ENCODE results near the gene TXNDC8. TPM values are rescaled to one million over a fixed set of nuclear protein-coding genes. Genes with fewer than 3 reads are reported as not detected.

Gene TXNDC8
- total RNA-seq, 1 experiment from 2014 or later = not detected

- no peaks in the 10 kb centered on the region for H3K79me2 ChIP-seq (ENCODE audit: insufficient read depth, low read length)
- no peaks in the 10 kb centered on the region for H3K9me2 ChIP-seq (ENCODE audit: insufficient read depth)
- no peaks in the 10 kb centered on the region for H3K27me3 ChIP-seq (ENCODE audit: insufficient read depth, low read length)
- POLR2A ChIA-PET = no interaction called here
- intact Hi-C loops (cut with micrococcal nuclease) = loop anchor here (5.0 kb wide), 1 partner anchor 58 kb away; no protein-coding TSS in a partner anchor
- H3K9ac ChIP-seq (ENCODE audit: low read length) = no peak overlapping the region
- no peaks in the 10 kb centered on the region for H4K20me1 ChIP-seq (ENCODE audit: insufficient read depth)
- ATAC-seq (no peak), DNase-seq (ENCODE audit: low read depth, low spot score) (no peak)
- CTCF ChIA-PET = no interaction called here
- no peak overlapping the region for H3K4me2 ChIP-seq (ENCODE audit: low read length)
- RAD21 ChIA-PET (ENCODE audit: low non-redundant PET in 1 of 2, low total read pairs in 2 of 2, uncharacterized antibody in 2 of 2, unreplicated experiment in 2 of 2) = no interaction called here
- no peak for TF ChIP-seq JUND (IDR thresholded peaks at IDR 0.05)
- TF ChIP-seq TCF7L2 (IDR thresholded peaks at IDR 0.05; ENCODE audit: borderline replicate concordance, extremely low read depth, insufficient read depth, insufficient read length) = no peak
- no peak for TF ChIP-seq ATF3 (IDR thresholded peaks at IDR 0.05)
- no peak for TF ChIP-seq ZFX (IDR thresholded peaks at IDR 0.05)
- no peak for TF ChIP-seq FOSL1 (IDR thresholded peaks at IDR 0.05; ENCODE audit: low read depth)
- TF ChIP-seq YY1 (IDR thresholded peaks at IDR 0.05; ENCODE audit: extremely low read depth, insufficient replicate concordance, low read depth, low read length) = no peak
- TF ChIP-seq EZH2phosphoT487 (IDR thresholded peaks at IDR 0.05; ENCODE audit: borderline replicate concordance) = no peak
- no peaks in the 10 kb centered on the region for H3K36me3 ChIP-seq (ENCODE audit: control insufficient read depth in 1 of 2, insufficient read depth in 2 of 2, low read length in 2 of 2)
- H3K4me3 ChIP-seq (replicated peaks in 1 of 2; ENCODE audit: low read depth in 1 of 2, low read length in 2 of 2) = no peak overlapping the region
- no peaks in the 10 kb centered on the region for H3K9me3 ChIP-seq (ENCODE audit: control insufficient read depth in 1 of 2, insufficient read depth in 1 of 2, low read depth in 1 of 2, low read length in 2 of 2)
- H2AFZ ChIP-seq (ENCODE audit: low read depth, low read length, poor library complexity, severe bottlenecking) = no peak overlapping the region
- no peak overlapping the region for H3K27ac ChIP-seq (ENCODE audit: low read depth, low read length)
- no TSS peak for BruUV-seq (replicated peaks)
- H3K4me1 ChIP-seq (ENCODE audit: control insufficient read depth in 1 of 2, insufficient read depth in 2 of 2, low read length in 2 of 2) = no peaks in the 10 kb centered on the region
Observed at GRCh38 chr9:110329639-110330230, 7.9 kb downstream of the TXNDC8 start.

DNA sequence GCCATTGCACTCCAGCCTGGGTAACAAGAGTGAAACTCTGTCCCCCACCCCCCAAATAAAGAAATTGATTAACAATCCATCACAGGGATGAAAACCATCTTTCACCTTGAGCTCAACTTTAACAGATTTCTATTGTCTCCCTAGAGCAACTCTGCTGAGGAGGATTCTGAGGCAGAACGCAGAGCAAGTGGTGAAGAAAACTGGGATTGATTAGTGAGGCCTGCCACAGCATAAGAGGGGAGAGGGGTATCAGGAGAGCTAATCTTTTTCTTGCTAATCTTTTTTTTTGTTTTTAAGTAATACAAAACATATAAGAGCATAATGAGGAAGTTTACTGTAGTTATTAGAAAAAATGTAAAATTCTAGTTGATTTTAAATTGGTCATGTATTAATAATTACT, 8.9 kb downstream of the TXNDC8 start:
- Histone ChIP-seq H2AFZ (ENCODE audit: low read depth, low read length, poor library complexity, severe bottlenecking) (no peak overlapping the region), H3K4me2 (ENCODE audit: low read length) (no peak overlapping the region), H3K27me3 (ENCODE audit: insufficient read depth, low read length) (no peaks in the 10 kb centered on the region), H3K79me2 (ENCODE audit: insufficient read depth, low read length) (no peaks in the 10 kb centered on the region), H3K4me1 (ENCODE audit: control insufficient read depth in 1 of 2, insufficient read depth in 2 of 2, low read length in 2 of 2) (no peaks in the 10 kb centered on the region), H3K9me2 (ENCODE audit: insufficient read depth) (no peaks in the 10 kb centered on the region), H3K9ac (ENCODE audit: low read length) (no peak overlapping the region), H3K27ac (ENCODE audit: low read depth, low read length) (no peak overlapping the region), H3K4me3 (replicated peaks in 1 of 2; ENCODE audit: low read depth in 1 of 2, low read length in 2 of 2) (no peak overlapping the region), H4K20me1 (ENCODE audit: insufficient read depth) (no peaks in the 10 kb centered on the region), H3K36me3 (ENCODE audit: control insufficient read depth in 1 of 2, insufficient read depth in 2 of 2, low read length in 2 of 2) (no peaks in the 10 kb centered on the region), H3K9me3 (ENCODE audit: control insufficient read depth in 1 of 2, insufficient read depth in 1 of 2, low read depth in 1 of 2, low read length in 2 of 2) (no peaks in the 10 kb centered on the region)
- DNase-seq (ENCODE audit: low read depth, low spot score) (no peak), ATAC-seq (no peak)
- no peak for TF ChIP-seq SRF (IDR thresholded peaks at IDR 0.05; ENCODE audit: low read depth)
- TF ChIP-seq, protein P1, sequence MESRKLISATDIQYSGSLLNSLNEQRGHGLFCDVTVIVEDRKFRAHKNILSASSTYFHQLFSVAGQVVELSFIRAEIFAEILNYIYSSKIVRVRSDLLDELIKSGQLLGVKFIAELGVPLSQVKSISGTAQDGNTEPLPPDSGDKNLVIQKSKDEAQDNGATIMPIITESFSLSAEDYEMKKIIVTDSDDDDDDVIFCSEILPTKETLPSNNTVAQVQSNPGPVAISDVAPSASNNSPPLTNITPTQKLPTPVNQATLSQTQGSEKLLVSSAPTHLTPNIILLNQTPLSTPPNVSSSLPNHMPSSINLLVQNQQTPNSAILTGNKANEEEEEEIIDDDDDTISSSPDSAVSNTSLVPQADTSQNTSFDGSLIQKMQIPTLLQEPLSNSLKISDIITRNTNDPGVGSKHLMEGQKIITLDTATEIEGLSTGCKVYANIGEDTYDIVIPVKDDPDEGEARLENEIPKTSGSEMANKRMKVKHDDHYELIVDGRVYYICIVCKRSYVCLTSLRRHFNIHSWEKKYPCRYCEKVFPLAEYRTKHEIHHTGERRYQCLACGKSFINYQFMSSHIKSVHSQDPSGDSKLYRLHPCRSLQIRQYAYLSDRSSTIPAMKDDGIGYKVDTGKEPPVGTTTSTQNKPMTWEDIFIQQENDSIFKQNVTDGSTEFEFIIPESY (IDR thresholded peaks at IDR 0.05; ENCODE audit: extremely low read depth, insufficient replicate concordance, low read length) = no peak
- no peak for TF ChIP-seq EZH2 (IDR thresholded peaks at IDR 0.05)
- no peak for TF ChIP-seq EZH2phosphoT487 (IDR thresholded peaks at IDR 0.05; ENCODE audit: borderline replicate concordance)
- TF ChIP-seq, protein P2, sequence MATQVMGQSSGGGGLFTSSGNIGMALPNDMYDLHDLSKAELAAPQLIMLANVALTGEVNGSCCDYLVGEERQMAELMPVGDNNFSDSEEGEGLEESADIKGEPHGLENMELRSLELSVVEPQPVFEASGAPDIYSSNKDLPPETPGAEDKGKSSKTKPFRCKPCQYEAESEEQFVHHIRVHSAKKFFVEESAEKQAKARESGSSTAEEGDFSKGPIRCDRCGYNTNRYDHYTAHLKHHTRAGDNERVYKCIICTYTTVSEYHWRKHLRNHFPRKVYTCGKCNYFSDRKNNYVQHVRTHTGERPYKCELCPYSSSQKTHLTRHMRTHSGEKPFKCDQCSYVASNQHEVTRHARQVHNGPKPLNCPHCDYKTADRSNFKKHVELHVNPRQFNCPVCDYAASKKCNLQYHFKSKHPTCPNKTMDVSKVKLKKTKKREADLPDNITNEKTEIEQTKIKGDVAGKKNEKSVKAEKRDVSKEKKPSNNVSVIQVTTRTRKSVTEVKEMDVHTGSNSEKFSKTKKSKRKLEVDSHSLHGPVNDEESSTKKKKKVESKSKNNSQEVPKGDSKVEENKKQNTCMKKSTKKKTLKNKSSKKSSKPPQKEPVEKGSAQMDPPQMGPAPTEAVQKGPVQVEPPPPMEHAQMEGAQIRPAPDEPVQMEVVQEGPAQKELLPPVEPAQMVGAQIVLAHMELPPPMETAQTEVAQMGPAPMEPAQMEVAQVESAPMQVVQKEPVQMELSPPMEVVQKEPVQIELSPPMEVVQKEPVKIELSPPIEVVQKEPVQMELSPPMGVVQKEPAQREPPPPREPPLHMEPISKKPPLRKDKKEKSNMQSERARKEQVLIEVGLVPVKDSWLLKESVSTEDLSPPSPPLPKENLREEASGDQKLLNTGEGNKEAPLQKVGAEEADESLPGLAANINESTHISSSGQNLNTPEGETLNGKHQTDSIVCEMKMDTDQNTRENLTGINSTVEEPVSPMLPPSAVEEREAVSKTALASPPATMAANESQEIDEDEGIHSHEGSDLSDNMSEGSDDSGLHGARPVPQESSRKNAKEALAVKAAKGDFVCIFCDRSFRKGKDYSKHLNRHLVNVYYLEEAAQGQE (IDR thresholded peaks at IDR 0.05; ENCODE audit: low read depth) = no peak
- RAD21 ChIA-PET (ENCODE audit: low non-redundant PET in 1 of 2, low total read pairs in 2 of 2, uncharacterized antibody in 2 of 2, unreplicated experiment in 2 of 2) = no interaction called here
- intact Hi-C loops (cut with micrococcal nuclease) = loop anchor here (5.0 kb wide), 1 partner anchor 59 kb away; no protein-coding TSS in a partner anchor
- BruUV-seq (replicated peaks) = no TSS peak
- CTCF ChIA-PET = no interaction called here
- POLR2A ChIA-PET = no interaction called here

All from HCT116 (cell line).